Measurements from ENCODE around the gene LTBR. TPM values are rescaled to one million over a fixed set of nuclear protein-coding genes. Genes with fewer than 3 reads are reported as not detected.

Gene LTBR
- total and polyA plus RNA-seq, 4 donors: 15.8 to 138 (median 89.0) TPM

- Histone ChIP-seq H3K9ac (ENCODE audit: low read depth in 1 of 2, low read length in 2 of 2) (no peak overlapping the region), H3K36me3 (ENCODE audit: control insufficient read depth in 4 of 4, insufficient read depth in 3 of 4, low read depth in 1 of 4, low read length in 3 of 4) (peaks cover 26 to 35% (median 32%) of the 10 kb centered on the region in 4 donors), H3K27me3 (ENCODE audit: control insufficient read depth in 4 of 4, insufficient read depth in 4 of 4, low read length in 3 of 4) (no peaks in the 10 kb centered on the region), H3K4me3 (ENCODE audit: low read depth in 1 of 3, low read length in 3 of 3) (no peak overlapping the region), H3K4me1 (ENCODE audit: control insufficient read depth in 4 of 4, insufficient read depth in 4 of 4, low read length in 3 of 4) (peaks cover 13 to 34% (median 23%) of the 10 kb centered on the region in 4 donors), H3K9me3 (ENCODE audit: control insufficient read depth in 4 of 4, low read length in 3 of 4) (no peaks in the 10 kb centered on the region), H3K27ac (ENCODE audit: low read depth in 1 of 2, low read length in 2 of 2) (no peak overlapping the region)
- TF ChIP-seq FOXA1 (IDR thresholded peaks at IDR 0.05) (no peak), HNF4A (conservative IDR thresholded peaks at IDR 0.05) (no peak), EGR1 (IDR thresholded peaks at IDR 0.05; ENCODE audit: low read depth in 2 of 2) (no peak), MAX (IDR thresholded peaks at IDR 0.05) (no peak), RXRA (IDR thresholded peaks at IDR 0.05) (no peak), RAD21 (IDR thresholded peaks at IDR 0.05) (no peak), GABPA (IDR thresholded peaks at IDR 0.05 in 1 of 2, conservative IDR thresholded peaks at IDR 0.05 in 1 of 2) (no peak), HNF4G (IDR thresholded peaks at IDR 0.05) (no peak), REST (IDR thresholded peaks at IDR 0.05) (no peak), NR2F2 (IDR thresholded peaks at IDR 0.05) (no peak), JUND (IDR thresholded peaks at IDR 0.05) (no peak), SP1 (IDR thresholded peaks at IDR 0.05) (no peak)
- TF ChIP-seq, protein P1, sequence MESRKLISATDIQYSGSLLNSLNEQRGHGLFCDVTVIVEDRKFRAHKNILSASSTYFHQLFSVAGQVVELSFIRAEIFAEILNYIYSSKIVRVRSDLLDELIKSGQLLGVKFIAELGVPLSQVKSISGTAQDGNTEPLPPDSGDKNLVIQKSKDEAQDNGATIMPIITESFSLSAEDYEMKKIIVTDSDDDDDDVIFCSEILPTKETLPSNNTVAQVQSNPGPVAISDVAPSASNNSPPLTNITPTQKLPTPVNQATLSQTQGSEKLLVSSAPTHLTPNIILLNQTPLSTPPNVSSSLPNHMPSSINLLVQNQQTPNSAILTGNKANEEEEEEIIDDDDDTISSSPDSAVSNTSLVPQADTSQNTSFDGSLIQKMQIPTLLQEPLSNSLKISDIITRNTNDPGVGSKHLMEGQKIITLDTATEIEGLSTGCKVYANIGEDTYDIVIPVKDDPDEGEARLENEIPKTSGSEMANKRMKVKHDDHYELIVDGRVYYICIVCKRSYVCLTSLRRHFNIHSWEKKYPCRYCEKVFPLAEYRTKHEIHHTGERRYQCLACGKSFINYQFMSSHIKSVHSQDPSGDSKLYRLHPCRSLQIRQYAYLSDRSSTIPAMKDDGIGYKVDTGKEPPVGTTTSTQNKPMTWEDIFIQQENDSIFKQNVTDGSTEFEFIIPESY (IDR thresholded peaks at IDR 0.05): no peak
- TF ChIP-seq, protein P2, sequence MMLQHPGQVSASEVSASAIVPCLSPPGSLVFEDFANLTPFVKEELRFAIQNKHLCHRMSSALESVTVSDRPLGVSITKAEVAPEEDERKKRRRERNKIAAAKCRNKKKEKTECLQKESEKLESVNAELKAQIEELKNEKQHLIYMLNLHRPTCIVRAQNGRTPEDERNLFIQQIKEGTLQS (IDR thresholded peaks at IDR 0.05): no peak
- TF ChIP-seq, protein P3, sequence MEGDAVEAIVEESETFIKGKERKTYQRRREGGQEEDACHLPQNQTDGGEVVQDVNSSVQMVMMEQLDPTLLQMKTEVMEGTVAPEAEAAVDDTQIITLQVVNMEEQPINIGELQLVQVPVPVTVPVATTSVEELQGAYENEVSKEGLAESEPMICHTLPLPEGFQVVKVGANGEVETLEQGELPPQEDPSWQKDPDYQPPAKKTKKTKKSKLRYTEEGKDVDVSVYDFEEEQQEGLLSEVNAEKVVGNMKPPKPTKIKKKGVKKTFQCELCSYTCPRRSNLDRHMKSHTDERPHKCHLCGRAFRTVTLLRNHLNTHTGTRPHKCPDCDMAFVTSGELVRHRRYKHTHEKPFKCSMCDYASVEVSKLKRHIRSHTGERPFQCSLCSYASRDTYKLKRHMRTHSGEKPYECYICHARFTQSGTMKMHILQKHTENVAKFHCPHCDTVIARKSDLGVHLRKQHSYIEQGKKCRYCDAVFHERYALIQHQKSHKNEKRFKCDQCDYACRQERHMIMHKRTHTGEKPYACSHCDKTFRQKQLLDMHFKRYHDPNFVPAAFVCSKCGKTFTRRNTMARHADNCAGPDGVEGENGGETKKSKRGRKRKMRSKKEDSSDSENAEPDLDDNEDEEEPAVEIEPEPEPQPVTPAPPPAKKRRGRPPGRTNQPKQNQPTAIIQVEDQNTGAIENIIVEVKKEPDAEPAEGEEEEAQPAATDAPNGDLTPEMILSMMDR (IDR thresholded peaks at IDR 0.05; ENCODE audit: low read depth, low read length, missing input control): no peak
- 90% methylated on average over 11 of the region's 11 CpGs for WGBS
- DNase-seq (ENCODE audit: low spot score): no peak
These were observed 2.1 kb downstream of the LTBR start for GRCh38 chr12:6386038-6386437.

GRCh38 chr12:6386491-6386890 is 2.5 kb downstream of the LTBR start:
- H3K27ac ChIP-seq (ENCODE audit: low read depth in 1 of 2, low read length in 2 of 2): no peak overlapping the region
- no peak for DNase-seq (ENCODE audit: low spot score)
- H3K27me3 ChIP-seq (ENCODE audit: control insufficient read depth in 4 of 4, insufficient read depth in 4 of 4, low read length in 3 of 4): no peaks in the 10 kb centered on the region
- WGBS: 45% methylated on average over 1 of the region's 1 CpG
- H3K4me1 ChIP-seq (ENCODE audit: control insufficient read depth in 4 of 4, insufficient read depth in 4 of 4, low read length in 3 of 4): peaks cover 13 to 34% (median 23%) of the 10 kb centered on the region in 4 donors
- TF ChIP-seq HNF4G (IDR thresholded peaks at IDR 0.05) (no peak), YY1 (IDR thresholded peaks at IDR 0.05) (no peak), REST (IDR thresholded peaks at IDR 0.05) (no peak)
- TF ChIP-seq, protein P1 (IDR thresholded peaks at IDR 0.05): no peak
- TF ChIP-seq, protein P2 (IDR thresholded peaks at IDR 0.05): no peak
- peaks cover 31 to 39% (median 34%) of the 10 kb centered on the region in 4 donors for H3K36me3 ChIP-seq (ENCODE audit: control insufficient read depth in 4 of 4, insufficient read depth in 3 of 4, low read depth in 1 of 4, low read length in 3 of 4)
- no peak overlapping the region for H3K9ac ChIP-seq (ENCODE audit: low read depth in 1 of 2, low read length in 2 of 2)
- no peak overlapping the region for H3K4me3 ChIP-seq (ENCODE audit: low read depth in 1 of 3, low read length in 3 of 3)
- no peaks in the 10 kb centered on the region for H3K9me3 ChIP-seq (ENCODE audit: control insufficient read depth in 4 of 4, low read length in 3 of 4)
